Left colon (tissue), 2 donors: Measurements from ENCODE around the gene COMMD8. TPM values are rescaled to one million over a fixed set of nuclear protein-coding genes. Genes with fewer than 3 reads are reported as not detected.

Source experiments
- ATAC-seq: fragments of 200-7000 bp; cut with Tn5 transposase; one replicate; pipeline ENCODE4 v1.9.1; 2020; ENCODE audit warnings: mild to moderate bottlenecking, moderate library complexity
- DNase-seq, 2 donors: peaks; one replicate each; pipeline ENCODE4 v3.0.0-alpha.2; 2020
- intact Hi-C, 2 donors: fragments of 100-400 bp; cut with DNase I in 1 of 2; cut with micrococcal nuclease in 1 of 2; formaldehyde crosslinking; loops; one replicate each; pipeline versions ENCODE4 v1.11.2 to v1.14.0; 2022; cut with DNase I, micrococcal nuclease
- total RNA-seq, 2 donors: library from RNA; stranded (reverse); fragmentation: NEBNext Ultra II Directional; extraction: Animal tissue kit (Norgen Biotek cat#: 25700); gene quantifications; one replicate each; pipeline ENCODE4 v1.2.1, GENCODE V29; 2021
- donor health status: DM: no; HTN: no; CAD: no.
- donor health status: DM: yes; HTN: yes; CAD: no.

Gene COMMD8
- total RNA-seq, 2 donors from 2014 or later: 15.9 to 16.8 TPM

DNA sequence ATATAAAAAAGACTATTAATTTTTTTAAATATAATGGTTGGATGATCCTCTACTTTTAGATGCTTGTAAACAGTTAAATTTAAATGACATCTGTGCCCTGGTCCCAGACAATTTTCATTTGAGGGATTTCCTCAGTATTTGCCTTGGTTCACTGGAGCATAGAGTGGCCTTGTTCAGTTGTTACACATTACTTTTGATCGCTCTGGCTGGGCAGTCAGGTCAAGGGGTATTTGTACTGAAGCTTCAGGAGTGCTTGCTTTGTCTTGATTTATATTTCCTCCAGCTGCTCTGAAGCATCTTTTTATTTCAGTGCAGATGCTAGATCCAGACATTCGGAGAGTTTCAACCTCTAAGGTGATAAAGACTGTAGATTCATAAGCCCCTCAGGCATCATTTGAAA is 50.0 kb downstream of the COMMD8 start:
- DNase-seq: no peak
- intact Hi-C loops: no loop called here

DNA sequence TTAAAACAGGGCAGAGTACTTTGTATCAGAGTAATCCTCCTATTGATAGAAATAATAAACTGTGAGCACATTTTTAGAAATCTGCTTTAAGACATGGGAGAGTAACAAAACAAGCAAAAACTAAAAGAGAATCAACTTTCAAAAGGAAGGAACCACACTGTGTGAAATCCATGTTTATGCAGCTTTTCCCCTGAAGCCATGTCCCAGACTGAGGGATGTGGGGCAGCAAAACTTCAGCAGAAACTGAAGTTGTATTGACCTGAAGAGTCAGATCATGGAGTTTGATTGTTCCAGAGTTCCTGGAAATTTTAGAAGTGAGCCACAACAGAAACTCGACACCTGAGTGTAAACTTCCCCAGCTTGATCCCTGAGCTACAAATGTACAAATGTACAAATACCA is 53.2 kb downstream of the COMMD8 start:
- DNase-seq (no peak), ATAC-seq (no peak)
- intact Hi-C loops: no loop called here

More for the DNA sequence above, 50.0 kb downstream of the COMMD8 start:
- ATAC-seq: no peak

GRCh38 chr4:47406408-47406807 is 57.1 kb downstream of the COMMD8 start:
- ATAC-seq (no peak), DNase-seq (no peak)
- intact Hi-C loops: no loop called here

Other genes with a start within 250 kb of the COMMD8 start
- gene ATP10D, start 21.6 kb upstream of the COMMD8 start, total RNA-seq: 10 to 100 TPM in 1 of 2 donors, 1 to 10 TPM in 1; 9.1 to 15.1 TPM